Muscle of leg (tissue), 11 donors: ENCODE data around the gene PCCA. TPM values are rescaled to one million over a fixed set of nuclear protein-coding genes. Genes with fewer than 3 reads are reported as not detected.
"Not testable (repeated sequence)": the region's sequence is repeated elsewhere in the genome, so short reads cannot be mapped to it uniquely, and the experiment has no call there.

Experiments
- DNase-seq: peaks from one replicate; pipeline ENCODE4 v3.0.0; 2013
- H3K27ac ChIP-seq: one replicate; pipeline ENCODE4 v1.5.1; 2013; ENCODE audit warnings: mild to moderate bottlenecking, low read length, control low read depth
- H3K27me3 ChIP-seq: one replicate; pipeline ENCODE4 v1.6.1; 2013; ENCODE audit warnings: low read length; ENCODE audit not compliant: control insufficient read depth, insufficient read depth
- H3K36me3 ChIP-seq: one replicate; pipeline ENCODE4 v1.6.1; 2013; ENCODE audit warnings: low read length; ENCODE audit not compliant: control insufficient read depth, insufficient read depth
- H3K4me1 ChIP-seq: one replicate; pipeline ENCODE4 v1.6.1; 2013; ENCODE audit warnings: low read length; ENCODE audit not compliant: control insufficient read depth, insufficient read depth
- H3K4me3 ChIP-seq: one replicate; pipeline ENCODE4 v1.5.1; 2013; ENCODE audit warnings: low read length, control low read depth
- H3K9me3 ChIP-seq: replicated peaks from 2 replicates; pipeline ENCODE4 v1.6.1; 2013; ENCODE audit warnings: low read depth, low read length; ENCODE audit not compliant: control insufficient read depth
- WGBS: methylation state at CpG from one replicate; pipeline ENCODE4 v1.1.5; 2013; ENCODE audit warnings: missing lambda C conversion rate; ENCODE audit not compliant: insufficient coverage; 5-methylcytosine and 5-hydroxymethylcytosine counted together
- polyA plus RNA-seq, 8 donors: library from polyadenylated mRNA; unstranded; fragments of 120-200 nt; gene quantifications; one replicate each; pipeline versions ENCODE4 v1.2.1 to v1.2.3, GENCODE V29; 2013; ENCODE audit warnings: inconsistent platforms in 1 of 8, low replicate concordance in 1 of 8; ENCODE audit not compliant: insufficient read length in 8 of 8, insufficient read depth in 1 of 8
- total RNA-seq: library from RNA; stranded (reverse); fragments of 120-200 nt; gene quantifications from one replicate; pipeline ENCODE4 v1.2.4, GENCODE V29; 2013

PCCA gene
- total and polyA plus RNA-seq, 9 donors = 23.9 to 35.5 (median 29.5) TPM

GRCh38 chr13:100131863-100132574 is 43.1 kb downstream of the PCCA start:
- H3K4me1 ChIP-seq = peaks cover 3% of the 10 kb centered on the region
- H3K36me3 ChIP-seq = no peaks in the 10 kb centered on the region
- no peaks in the 10 kb centered on the region for H3K9me3 ChIP-seq
- DNase-seq = no peak
- H3K4me3 ChIP-seq = no peak overlapping the region
- WGBS = no CpG with 5 or more reads among the region's 3 CpGs
- no peak overlapping the region for H3K27ac ChIP-seq
- H3K27me3 ChIP-seq = no peaks in the 10 kb centered on the region

GRCh38 chr13:100138859-100139491 is 50.1 kb downstream of the PCCA start:
- WGBS = no CpG with 5 or more reads among the region's 1 CpG
- no peak overlapping the region for H3K4me3 ChIP-seq
- H3K4me1 ChIP-seq = no peaks in the 10 kb centered on the region
- DNase-seq = no peak
- H3K36me3 ChIP-seq = no peaks in the 10 kb centered on the region
- no peaks in the 10 kb centered on the region for H3K9me3 ChIP-seq
- no peaks in the 10 kb centered on the region for H3K27me3 ChIP-seq
- H3K27ac ChIP-seq = no peak overlapping the region

- Histone ChIP-seq H3K27ac (no peak overlapping the region), H3K27me3 (no peaks in the 10 kb centered on the region), H3K36me3 (peaks cover 3% of the 10 kb centered on the region), H3K4me3 (no peak overlapping the region), H3K9me3 (no peaks in the 10 kb centered on the region), H3K4me1 (no peaks in the 10 kb centered on the region)
- no CpG with 5 or more reads among the region's 1 CpG for WGBS
- no peak for DNase-seq
Measured at GRCh38 chr13:100139817-100140216, 50.9 kb downstream of the PCCA start.

GRCh38 chr13:100140441-100140840 is 51.5 kb downstream of the PCCA start:
- no CpG with 5 or more reads among the region's 2 CpGs for WGBS

GRCh38 chr13:100141461-100141961 is 52.6 kb downstream of the PCCA start:
- H3K4me3 ChIP-seq, H3K36me3 ChIP-seq, DNase-seq, H3K4me1 ChIP-seq, H3K27ac ChIP-seq, H3K9me3 ChIP-seq, H3K27me3 ChIP-seq: not testable (repeated sequence)
- WGBS = no CpG with 5 or more reads among the region's 5 CpGs

More at GRCh38 chr13:100140441-100140840, 51.5 kb downstream of the PCCA start:
- Histone ChIP-seq H3K36me3 (peaks cover 3% of the 10 kb centered on the region), H3K9me3 (no peaks in the 10 kb centered on the region), H3K4me3 (no peak overlapping the region), H3K27me3 (no peaks in the 10 kb centered on the region), H3K27ac (no peak overlapping the region), H3K4me1 (no peaks in the 10 kb centered on the region)
- DNase-seq = no peak

GRCh38 chr13:100146534-100146933 is 57.6 kb downstream of the PCCA start:
- no CpG with 5 or more reads among the region's 3 CpGs for WGBS
- no peaks in the 10 kb centered on the region for H3K9me3 ChIP-seq
- H3K27me3 ChIP-seq = no peaks in the 10 kb centered on the region
- DNase-seq = no peak
- H3K4me3 ChIP-seq = no peak overlapping the region
- H3K36me3 ChIP-seq = peaks cover 10% of the 10 kb centered on the region
- H3K27ac ChIP-seq = no peak overlapping the region
- H3K4me1 ChIP-seq = no peaks in the 10 kb centered on the region

- 86% methylated on average over 1 of the region's 4 CpGs for WGBS
- no peaks in the 10 kb centered on the region for H3K27me3 ChIP-seq
- no peaks in the 10 kb centered on the region for H3K9me3 ChIP-seq
- H3K36me3 ChIP-seq = peaks cover 10% of the 10 kb centered on the region
- H3K4me3 ChIP-seq = no peak overlapping the region
- no peaks in the 10 kb centered on the region for H3K4me1 ChIP-seq
- DNase-seq = no peak
- no peak overlapping the region for H3K27ac ChIP-seq
Measured at GRCh38 chr13:100147825-100148224, 58.9 kb downstream of the PCCA start.

- 80% methylated on average over 1 of the region's 4 CpGs for WGBS
- DNase-seq = no peak
- Histone ChIP-seq H3K4me1 (no peaks in the 10 kb centered on the region), H3K9me3 (no peaks in the 10 kb centered on the region), H3K36me3 (peaks cover 10% of the 10 kb centered on the region), H3K27me3 (no peaks in the 10 kb centered on the region), H3K4me3 (no peak overlapping the region), H3K27ac (no peak overlapping the region)
Measured at GRCh38 chr13:100148422-100148821, 59.5 kb downstream of the PCCA start.

- H3K4me3 ChIP-seq = no peak overlapping the region
- H3K27me3 ChIP-seq = no peaks in the 10 kb centered on the region
- H3K9me3 ChIP-seq = no peaks in the 10 kb centered on the region
- no peak for DNase-seq
- no peaks in the 10 kb centered on the region for H3K4me1 ChIP-seq
- WGBS = no CpG with 5 or more reads among the region's 4 CpGs
- H3K36me3 ChIP-seq = peaks cover 10% of the 10 kb centered on the region
- H3K27ac ChIP-seq = no peak overlapping the region
Measured at GRCh38 chr13:100149389-100149788, 60.5 kb downstream of the PCCA start.

- H3K36me3 ChIP-seq, H3K4me1 ChIP-seq, DNase-seq, H3K9me3 ChIP-seq, H3K27ac ChIP-seq, H3K27me3 ChIP-seq, H3K4me3 ChIP-seq: not testable (repeated sequence)
- WGBS = 94% methylated on average over 14 of the region's 16 CpGs
Measured at GRCh38 chr13:100150711-100151110, 61.8 kb downstream of the PCCA start.
